PC-9 (cell line): ENCODE data around the gene PPP1R2. TPM values are rescaled to one million over a fixed set of nuclear protein-coding genes. Genes with fewer than 3 reads are reported as not detected.

ENCODE experiments used
- BruUV-seq: library from RNA; stranded (reverse); fragments of 400-500 nt; replicated peaks from 2 replicates; lab custom pipeline; 2021; lab: Mats Ljungman, UMichigan
- CTCF ChIA-PET: fragments of 300-600 bp; sonication (Branson Sonifier 250); formaldehyde crosslinking; loops from one replicate; lab custom pipeline; 2022; ENCODE audit warnings: antibody characterized with exemption; lab: Charles Lee
- POLR2A ChIA-PET: fragments of 300-600 bp; sonication (Branson Sonifier 250); formaldehyde crosslinking; loops from one replicate; lab custom pipeline; 2022; ENCODE audit warnings: antibody characterized with exemption; ENCODE audit not compliant: unreplicated experiment; lab: Charles Lee
- DNase-seq, 2 experiments: peaks; one replicate each; pipeline versions ENCODE4 v3.0.0 to v3.0.0-alpha.2; 2015 to 2022; ENCODE audit warnings: mixed read lengths in 1 of 2
- H2AFZ ChIP-seq: fragments of 200-600 bp; sonication (generic); 2 replicates; pipeline ENCODE4 v1.8.1; 2017; ENCODE audit warnings: antibody characterized with exemption
- H3F3A ChIP-seq: fragments of 200-600 bp; sonication (generic); 2 replicates; pipeline ENCODE4 v1.8.1; 2017; ENCODE audit warnings: antibody characterized with exemption, mild to moderate bottlenecking, low read depth; ENCODE audit not compliant: insufficient read depth
- H3K27ac ChIP-seq: fragments of 200-600 bp; sonication (generic); 2 replicates; pipeline ENCODE4 v1.6.1; 2016; ENCODE audit warnings: mixed run types
- H3K27me3 ChIP-seq: fragments of 200-600 bp; sonication (generic); 2 replicates; pipeline ENCODE4 v1.6.1; 2016; ENCODE audit warnings: low read depth, mixed run types; ENCODE audit not compliant: insufficient read depth
- H3K36me3 ChIP-seq: fragments of 200-600 bp; sonication (generic); 2 replicates; pipeline ENCODE4 v1.6.1; 2016; ENCODE audit warnings: low read depth, mixed run types
- H3K4me1 ChIP-seq: fragments of 200-600 bp; sonication (generic); replicated peaks from 2 replicates; pipeline ENCODE4 v1.6.1; 2016; ENCODE audit warnings: mixed run types; ENCODE audit not compliant: insufficient read depth
- H3K4me2 ChIP-seq: fragments of 200-600 bp; sonication (generic); 2 replicates; pipeline ENCODE4 v1.6.1; 2017; ENCODE audit warnings: mixed run types
- H3K4me3 ChIP-seq: fragments of 200-600 bp; sonication (generic); 2 replicates; pipeline ENCODE4 v1.6.1; 2016; ENCODE audit warnings: mixed run types
- H3K79me2 ChIP-seq: fragments of 200-600 bp; sonication (generic); 2 replicates; pipeline ENCODE4 v1.6.1; 2017; ENCODE audit warnings: low read depth, mixed run types
- H3K9me2 ChIP-seq: fragments of 200-600 bp; sonication (generic); 2 replicates; pipeline ENCODE4 v1.8.1; 2017; ENCODE audit warnings: mild to moderate bottlenecking; ENCODE audit not compliant: insufficient read depth
- H3K9me3 ChIP-seq: fragments of 200-600 bp; sonication (generic); 2 replicates; pipeline ENCODE4 v1.8.1; 2016; ENCODE audit warnings: low read depth; ENCODE audit not compliant: insufficient read depth
- H4K20me1 ChIP-seq: fragments of 200-600 bp; sonication (generic); 2 replicates; pipeline ENCODE4 v1.8.1; 2017; ENCODE audit not compliant: insufficient read depth
- CTCF ChIP-seq: fragments of 200-600 bp; sonication (generic); conservative IDR thresholded peaks from 2 replicates; pipeline ENCODE4 v1.6.1; 2017; ENCODE audit warnings: mixed run types, antibody characterized with exemption, mild to moderate bottlenecking, moderate library complexity
- EZH2 ChIP-seq: fragments of 200-600 bp; sonication (generic); IDR thresholded peaks from 2 replicates; pipeline ENCODE4 v1.8.0; 2017; ENCODE audit warnings: antibody characterized with exemption, low read depth
- intact Hi-C: fragments of 100-400 bp; cut with micrococcal nuclease; formaldehyde crosslinking; loops from one replicate; pipeline ENCODE4 v1.10.0; 2022; ENCODE audit not compliant: unreplicated experiment
- total RNA-seq: library from RNA; stranded (reverse); gene quantifications from 2 replicates; pipeline ENCODE4 v1.2.3, GENCODE V29; 2021

PPP1R2 gene
- total RNA-seq, 1 experiment from 2014 or later = 49.1 TPM

DNA sequence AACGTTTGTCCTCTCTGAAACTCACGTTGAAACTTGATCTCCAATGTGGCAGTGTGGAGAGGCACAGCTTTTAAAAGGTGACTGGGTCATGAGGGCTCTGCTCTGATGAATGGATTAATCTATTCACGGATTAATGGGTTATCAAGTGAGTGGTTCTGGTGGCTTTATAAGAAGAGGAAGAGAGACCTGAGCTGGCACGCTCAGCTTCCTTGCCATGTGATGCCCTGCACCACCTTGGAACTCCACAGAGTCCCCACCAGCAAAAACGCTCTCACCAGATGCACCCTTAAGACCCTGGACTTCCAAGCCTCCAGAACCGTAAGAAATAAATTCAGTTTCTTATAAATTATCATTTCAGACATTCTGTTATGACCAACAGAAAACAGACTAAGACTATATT lies 2.6 kb downstream of the PPP1R2 start:
- POLR2A ChIA-PET = interaction anchor here (0.6 kb wide), 1 partner anchor 769 kb away, joined by 8 read pairs; no protein-coding TSS in a partner anchor
- TF ChIP-seq EZH2 = no peak
- peak in 1 of 2 experiments; percentile 31 for DNase-seq
- Histone ChIP-seq H3K4me1 (peaks cover 17% of the 10 kb centered on the region; the same call in 1 of the 2 replicates), H3K9me3 (no peaks in the 10 kb centered on the region), H3F3A (no peaks in the 10 kb centered on the region; the same call in 1 of the 2 replicates), H3K4me3 (no peak overlapping the region; the same call in 1 of the 2 replicates), H3K4me2 (peak overlapping the region; percentile 82), H4K20me1 (peaks cover 42% of the 10 kb centered on the region), H3K36me3 (no peaks in the 10 kb centered on the region), H3K79me2 (peaks cover 63% of the 10 kb centered on the region), H3K9me2 (no peaks in the 10 kb centered on the region), H2AFZ (no peak overlapping the region), H3K27me3 (no peaks in the 10 kb centered on the region), H3K27ac (no peak overlapping the region)
- BruUV-seq = no TSS peak
- intact Hi-C loops = no loop called here
- CTCF ChIA-PET = no interaction called here

GRCh38 chr3:195540027-195540426 lies 3.1 kb downstream of the PPP1R2 start:
- peak in 1 of 2 experiments; percentile 32 for DNase-seq
- peaks cover 68% of the 10 kb centered on the region for H3K79me2 ChIP-seq
- CTCF ChIA-PET = no interaction called here
- H3K4me1 ChIP-seq = peaks cover 17% of the 10 kb centered on the region; the same call in 1 of the 2 replicates
- TF ChIP-seq CTCF = no peak
- no peak for TF ChIP-seq EZH2
- no peak overlapping the region for H3K4me2 ChIP-seq
- H3K36me3 ChIP-seq = no peaks in the 10 kb centered on the region
- H3K4me3 ChIP-seq = no peak overlapping the region
- BruUV-seq = no TSS peak
- H4K20me1 ChIP-seq = peaks cover 46% of the 10 kb centered on the region
- no peaks in the 10 kb centered on the region for H3K9me3 ChIP-seq
- intact Hi-C loops = no loop called here
- H3K27ac ChIP-seq = no peak overlapping the region
- POLR2A ChIA-PET = no interaction called here
- no peak overlapping the region for H2AFZ ChIP-seq
- no peaks in the 10 kb centered on the region for H3K9me2 ChIP-seq
- H3K27me3 ChIP-seq = no peaks in the 10 kb centered on the region
- H3F3A ChIP-seq = no peaks in the 10 kb centered on the region

DNA sequence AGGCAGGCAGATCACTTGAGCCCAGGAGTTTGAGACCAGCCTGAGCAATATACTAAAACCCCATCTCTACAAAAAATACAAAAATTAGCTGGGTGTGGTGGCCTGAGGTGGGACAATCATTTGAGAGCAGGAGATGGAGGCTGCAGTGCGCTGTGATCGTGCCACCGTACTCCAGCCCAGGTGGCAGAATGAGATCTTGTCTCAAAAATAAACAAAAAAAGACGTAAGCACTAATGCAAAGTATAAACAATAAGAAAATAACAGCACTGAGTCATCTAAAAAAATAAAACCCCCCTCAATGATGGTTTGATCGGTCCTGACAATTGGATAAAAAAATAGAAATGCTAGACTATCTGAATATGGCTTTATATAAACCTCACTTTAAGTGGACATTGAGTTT lies 3.6 kb downstream of the PPP1R2 start:
- H3K4me2 ChIP-seq = no peak overlapping the region
- POLR2A ChIA-PET = no interaction called here
- peaks cover 72% of the 10 kb centered on the region for H3K79me2 ChIP-seq
- intact Hi-C loops = no loop called here
- H3K9me3 ChIP-seq = no peaks in the 10 kb centered on the region
- H3F3A ChIP-seq = no peaks in the 10 kb centered on the region
- no peak overlapping the region for H3K4me3 ChIP-seq
- H2AFZ ChIP-seq = no peak overlapping the region
- peak in 1 of 2 experiments; percentile 24 for DNase-seq
- H3K36me3 ChIP-seq = no peaks in the 10 kb centered on the region
- CTCF ChIA-PET = no interaction called here
- H3K9me2 ChIP-seq = no peaks in the 10 kb centered on the region
- TF ChIP-seq CTCF (no peak), EZH2 (no peak)
- no TSS peak for BruUV-seq
- H3K27me3 ChIP-seq = no peaks in the 10 kb centered on the region
- peaks cover 17% of the 10 kb centered on the region; the same call in 1 of the 2 replicates for H3K4me1 ChIP-seq
- peaks cover 51% of the 10 kb centered on the region for H4K20me1 ChIP-seq
- no peak overlapping the region for H3K27ac ChIP-seq
